SK-N-SH treated with all-trans-retinoic acid at 6 μM for 48 hours (cell line): ENCODE measurements around the gene SAPCD1.

Experiments
- ATAC-seq: fragments of 200-7000 bp; cut with Tn5 transposase; 3 replicates; pipeline ENCODE4 v1.9.1; 2020; ENCODE audit warnings: mild to moderate bottlenecking, moderate library complexity
- CSRNP3 ChIP-seq: fragments of 250-450 bp; sonication (Bioruptor Pico); IDR thresholded peaks from 2 replicates; pipeline ENCODE4 v1.5.1; 2021; ENCODE audit warnings: mild to moderate bottlenecking, moderate library complexity
- ESRRG ChIP-seq: fragments of 250-450 bp; sonication (Bioruptor Pico); IDR thresholded peaks from 2 replicates; pipeline ENCODE4 v1.6.1; 2021; ENCODE audit warnings: mild to moderate bottlenecking
- GLIS3 ChIP-seq: fragments of 250-450 bp; sonication (Bioruptor Pico); IDR thresholded peaks from 2 replicates; pipeline ENCODE4 v1.5.0; 2020; ENCODE audit warnings: mild to moderate bottlenecking, moderate library complexity
- ISL1 ChIP-seq: fragments of 250-450 bp; sonication (Bioruptor Pico); IDR thresholded peaks from 2 replicates; pipeline ENCODE4 v2.1.2; 2022; ENCODE audit warnings: mild to moderate bottlenecking, moderate library complexity
- PATZ1 ChIP-seq: fragments of 250-450 bp; sonication (Bioruptor Pico); IDR thresholded peaks from 2 replicates; pipeline ENCODE4 v1.8.0; 2020; ENCODE audit warnings: mild to moderate bottlenecking, moderate library complexity, borderline replicate concordance
- PPARA ChIP-seq: fragments of 250-450 bp; sonication (Bioruptor Pico); IDR thresholded peaks from 2 replicates; pipeline ENCODE4 v1.5.0; 2020; ENCODE audit warnings: mild to moderate bottlenecking, borderline replicate concordance
- RARB ChIP-seq: fragments of 250-450 bp; sonication (Bioruptor Pico); IDR thresholded peaks from 2 replicates; pipeline ENCODE4 v1.8.0; 2021; ENCODE audit warnings: mild to moderate bottlenecking, moderate library complexity
- TSHZ2 ChIP-seq: fragments of 250-450 bp; sonication (Bioruptor Pico); IDR thresholded peaks from 2 replicates; pipeline ENCODE4 v1.5.0; 2020; ENCODE audit warnings: mild to moderate bottlenecking, moderate library complexity
- ZC3H10 ChIP-seq: fragments of 250-450 bp; sonication (Bioruptor Pico); IDR thresholded peaks from 2 replicates; pipeline ENCODE4 v1.5.1; 2021; ENCODE audit warnings: mild to moderate bottlenecking, moderate library complexity
- ZFP30 ChIP-seq: fragments of 450-650 bp; formaldehyde crosslinking; IDR thresholded peaks from 2 replicates; pipeline ENCODE4 v1.5.0; 2022; ENCODE audit warnings: mild to moderate bottlenecking, moderate library complexity
- ZNF8 ChIP-seq: fragments of 450-650 bp; formaldehyde crosslinking; IDR thresholded peaks from 2 replicates; pipeline ENCODE4 v1.5.0; 2020; ENCODE audit warnings: mild to moderate bottlenecking, moderate library complexity
- TF ChIP-seq, protein P1 (sequence below): fragments of 250-450 bp; sonication (Bioruptor Pico); IDR thresholded peaks from 2 replicates; pipeline ENCODE4 v1.5.1; 2020; ENCODE audit warnings: low read depth, mild to moderate bottlenecking, moderate library complexity
- TF ChIP-seq, protein P2 (sequence below): fragments of 250-450 bp; sonication (Bioruptor Pico); IDR thresholded peaks from 2 replicates; pipeline ENCODE4 v1.8.0; 2021; ENCODE audit warnings: low read depth, mild to moderate bottlenecking, moderate library complexity, borderline replicate concordance

SAPCD1 gene

DNA sequence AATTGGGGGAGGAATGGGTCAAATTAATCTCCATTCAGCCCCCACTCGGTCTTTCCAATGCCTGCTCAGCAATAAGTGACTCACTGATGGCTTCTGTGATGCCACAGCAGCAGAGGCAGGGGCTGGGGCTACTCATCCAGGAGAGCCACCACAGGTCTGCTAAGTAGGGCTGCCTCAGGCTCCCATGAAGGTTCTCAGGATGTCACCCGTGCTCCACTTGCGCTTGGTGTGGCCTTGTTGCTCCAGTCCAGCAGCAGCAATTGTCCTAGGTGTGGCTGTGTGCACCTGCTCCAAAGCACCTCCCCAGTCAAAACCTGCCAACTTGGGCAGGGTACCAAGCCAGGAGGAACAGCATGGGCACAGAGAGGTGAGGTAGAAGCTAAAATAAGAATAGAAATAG lies 40.3 kb upstream of the SAPCD1 start:
- ATAC-seq, result no peak
- no peak for TF ChIP-seq PATZ1 (CRISPR knock-in tag)
- TF ChIP-seq ZFP30 (CRISPR knock-in tag), result no peak
- no peak for TF ChIP-seq ESRRG (CRISPR knock-in tag)
- no peak for TF ChIP-seq TSHZ2
- no peak for TF ChIP-seq ISL1 (CRISPR knock-in tag)

- no peak for TF ChIP-seq PPARA (CRISPR knock-in tag)
- TF ChIP-seq, protein P1, sequence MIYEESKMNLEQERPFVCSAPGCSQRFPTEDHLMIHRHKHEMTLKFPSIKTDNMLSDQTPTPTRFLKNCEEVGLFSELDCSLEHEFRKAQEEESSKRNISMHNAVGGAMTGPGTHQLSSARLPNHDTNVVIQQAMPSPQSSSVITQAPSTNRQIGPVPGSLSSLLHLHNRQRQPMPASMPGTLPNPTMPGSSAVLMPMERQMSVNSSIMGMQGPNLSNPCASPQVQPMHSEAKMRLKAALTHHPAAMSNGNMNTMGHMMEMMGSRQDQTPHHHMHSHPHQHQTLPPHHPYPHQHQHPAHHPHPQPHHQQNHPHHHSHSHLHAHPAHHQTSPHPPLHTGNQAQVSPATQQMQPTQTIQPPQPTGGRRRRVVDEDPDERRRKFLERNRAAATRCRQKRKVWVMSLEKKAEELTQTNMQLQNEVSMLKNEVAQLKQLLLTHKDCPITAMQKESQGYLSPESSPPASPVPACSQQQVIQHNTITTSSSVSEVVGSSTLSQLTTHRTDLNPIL (CRISPR knock-in tag), result no peak
- TF ChIP-seq ISL1 (CRISPR knock-in tag), result no peak
- ATAC-seq, result peak; percentile 14; the same call in 1 of the 3 replicates
These were observed 39.0 kb upstream of the SAPCD1 start, which contains the start of gene MPIG6B for GRCh38 chr6:31723245-31723979. Gene MPIG6B, plus strand, starts transcription at chr6:31723373. Its CDS starts 11 bp downstream, at chr6:31723384.

GRCh38 chr6:31723980-31724691 lies 38.3 kb upstream of the SAPCD1 start:
- TF ChIP-seq PPARA (CRISPR knock-in tag), result no peak
- no peak for TF ChIP-seq CSRNP3 (CRISPR knock-in tag)
- no peak for TF ChIP-seq GLIS3 (CRISPR knock-in tag)
- TF ChIP-seq TSHZ2, result no peak
- no peak for TF ChIP-seq ZC3H10 (CRISPR knock-in tag)
- TF ChIP-seq, protein P1 (CRISPR knock-in tag), result no peak
- TF ChIP-seq, protein P2, sequence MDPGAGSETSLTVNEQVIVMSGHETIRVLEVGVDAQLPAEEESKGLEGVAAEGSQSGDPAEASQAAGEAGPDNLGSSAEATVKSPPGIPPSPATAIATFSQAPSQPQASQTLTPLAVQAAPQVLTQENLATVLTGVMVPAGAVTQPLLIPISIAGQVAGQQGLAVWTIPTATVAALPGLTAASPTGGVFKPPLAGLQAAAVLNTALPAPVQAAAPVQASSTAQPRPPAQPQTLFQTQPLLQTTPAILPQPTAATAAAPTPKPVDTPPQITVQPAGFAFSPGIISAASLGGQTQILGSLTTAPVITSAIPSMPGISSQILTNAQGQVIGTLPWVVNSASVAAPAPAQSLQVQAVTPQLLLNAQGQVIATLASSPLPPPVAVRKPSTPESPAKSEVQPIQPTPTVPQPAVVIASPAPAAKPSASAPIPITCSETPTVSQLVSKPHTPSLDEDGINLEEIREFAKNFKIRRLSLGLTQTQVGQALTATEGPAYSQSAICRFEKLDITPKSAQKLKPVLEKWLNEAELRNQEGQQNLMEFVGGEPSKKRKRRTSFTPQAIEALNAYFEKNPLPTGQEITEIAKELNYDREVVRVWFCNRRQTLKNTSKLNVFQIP, result no peak
- no peak for TF ChIP-seq ZNF8 (CRISPR knock-in tag)
- TF ChIP-seq RARB (CRISPR knock-in tag), result no peak
- no peak; the same call in 2 of the 3 replicates for ATAC-seq
